A549 (cell line): ENCODE data around the gene C17orf107. TPM values are rescaled to one million over a fixed set of nuclear protein-coding genes. Genes with fewer than 3 reads are reported as not detected.

ENCODE experiments used
- ATAC-seq, 2 experiments: fragments of 200-7000 bp in 1 of 2; fragments of >200 bp in 1 of 2; cut with Nextera tagmentation in 1 of 2; cut with Tn5 transposase in 1 of 2; 3 replicates each; pipeline versions ENCODE4 v1.8.0 to v1.9.1; 2018 to 2020; ENCODE audit warnings: mild to moderate bottlenecking in 1 of 2, moderate library complexity in 1 of 2
- CTCF ChIA-PET: fragments of 300-600 bp; sonication (Branson Sonifier 250); formaldehyde crosslinking; extraction: SDS; loops from one replicate; lab custom pipeline; 2021; ENCODE audit warnings: antibody characterized with exemption, inconsistent platforms; lab: Yijun Ruan, JAX
- POLR2A ChIA-PET: fragments of 350-600 bp; formaldehyde crosslinking; extraction: SDS; loops from one replicate; lab custom pipeline; 2021; ENCODE audit warnings: antibody characterized with exemption, inconsistent platforms; lab: Yijun Ruan, JAX
- DNase-seq, 2 experiments: peaks; one replicate each; pipeline versions ENCODE4 v3.0.0 to v3.0.0-alpha.2; 2011 to 2016; ENCODE audit warnings: low read depth in 1 of 2, low spot score in 1 of 2
- FAIRE-seq: peaks from 2 replicates; lab custom pipeline; 2011; peaks lifted over from hg19 to GRCh38; lab: Jason Lieb, UNC
- H3K27ac ChIP-seq, 2 experiments: fragments of >200 bp; sonication (Bioruptor Twin); formaldehyde crosslinking; 3 replicates each; pipeline ENCODE4 v1.5.1; 2016 to 2017
- H3K4me1 ChIP-seq: fragments of >200 bp; sonication (Bioruptor Twin); formaldehyde crosslinking; 3 replicates; pipeline ENCODE4 v1.6.1; 2016
- H3K4me2 ChIP-seq: fragments of >200 bp; sonication (Bioruptor Twin); formaldehyde crosslinking; 3 replicates; pipeline ENCODE4 v1.6.1; 2016
- H3K4me3 ChIP-seq: fragments of >200 bp; sonication (Bioruptor Twin); formaldehyde crosslinking; 3 replicates; pipeline ENCODE4 v1.5.1; 2016
- H3K9me3 ChIP-seq: fragments of >200 bp; sonication (Bioruptor Twin); formaldehyde crosslinking; 3 replicates; pipeline ENCODE4 v1.6.1; 2016
- BCL3 ChIP-seq: fragments of >200 bp; sonication (Bioruptor Twin); formaldehyde crosslinking; IDR thresholded peaks from 3 replicates; pipeline ENCODE4 v1.6.1; 2016
- BHLHE40 ChIP-seq: IDR thresholded peaks from 2 replicates; pipeline ENCODE4 v1.6.1; 2012; ENCODE audit warnings: low read depth, low read length, inconsistent platforms
- CBX2 ChIP-seq: fragments of 200-600 bp; sonication (generic); IDR thresholded peaks from 2 replicates; pipeline ENCODE4 v1.6.1; 2016; ENCODE audit warnings: low read depth, mild to moderate bottlenecking, borderline replicate concordance
- EHF ChIP-seq: fragments of 250-450 bp; sonication (Bioruptor Pico); IDR thresholded peaks from 2 replicates; pipeline ENCODE4 v1.5.0; 2020; ENCODE audit warnings: mild to moderate bottlenecking
- ELK1 ChIP-seq: fragments of 150-350 bp; IDR thresholded peaks from 2 replicates; pipeline ENCODE4 v1.6.1; 2014; ENCODE audit warnings: low read depth, mild to moderate bottlenecking, low read length
- FOSB ChIP-seq: fragments of 250-450 bp; sonication (Bioruptor Pico); IDR thresholded peaks from 2 replicates; pipeline ENCODE4 v1.5.0; 2020; ENCODE audit warnings: mild to moderate bottlenecking, moderate library complexity
- FOSL2 ChIP-seq, 2 experiments: fragments of 450-650 bp in 1 of 2; fragments of >200 bp in 1 of 2; sonication (Bioruptor Twin) in 1 of 2; formaldehyde crosslinking; IDR thresholded peaks; 2 replicates each; pipeline versions ENCODE4 v1.5.0 to v1.6.1; 2016 to 2020; ENCODE audit warnings: mild to moderate bottlenecking in 1 of 2, moderate library complexity in 1 of 2
- HOXB5 ChIP-seq: fragments of 250-450 bp; sonication (Bioruptor Pico); IDR thresholded peaks from 2 replicates; pipeline ENCODE4 v1.5.0; 2020; ENCODE audit warnings: mild to moderate bottlenecking, moderate library complexity
- KDM5A ChIP-seq: fragments of 200-600 bp; sonication (generic); IDR thresholded peaks from 2 replicates; pipeline ENCODE4 v1.6.1; 2016; ENCODE audit warnings: antibody characterized with exemption, mild to moderate bottlenecking
- MAFK ChIP-seq: fragments of 450-650 bp; IDR thresholded peaks from 2 replicates; pipeline ENCODE4 v1.6.1; 2014; ENCODE audit not compliant: partially characterized antibody
- MYC ChIP-seq: IDR thresholded peaks from 2 replicates; pipeline ENCODE4 v1.6.1; 2012; ENCODE audit warnings: mild to moderate bottlenecking, inconsistent platforms, low read length, improper control_type of control experiment, borderline replicate concordance
- NPAS2 ChIP-seq: fragments of 250-450 bp; sonication (Bioruptor Pico); IDR thresholded peaks from 2 replicates; pipeline ENCODE4 v1.8.0; 2022; ENCODE audit warnings: mild to moderate bottlenecking, moderate library complexity, borderline replicate concordance
- NR3C1 ChIP-seq: fragments of >200 bp; sonication (Bioruptor Twin); formaldehyde crosslinking; IDR thresholded peaks from 3 replicates; pipeline ENCODE4 v1.6.1; 2017
- PHF8 ChIP-seq: fragments of 200-600 bp; sonication (generic); IDR thresholded peaks from 2 replicates; pipeline ENCODE4 v1.6.1; 2016; ENCODE audit warnings: low read depth, mild to moderate bottlenecking, antibody characterized with exemption, moderate library complexity, borderline replicate concordance
- POLR2A ChIP-seq: IDR thresholded peaks from 2 replicates; pipeline ENCODE4 v1.6.1; 2012; ENCODE audit warnings: mild to moderate bottlenecking, low read length
- RAD21 ChIP-seq, 2 experiments: fragments of >200 bp in 1 of 2; sonication (Bioruptor Twin) in 1 of 2; formaldehyde crosslinking in 1 of 2; IDR thresholded peaks in 1 of 2; conservative IDR thresholded peaks in 1 of 2; 2 replicates in 1 of 2; 3 replicates in 1 of 2; pipeline ENCODE4 v1.6.1; 2012 to 2018; ENCODE audit warnings: inconsistent platforms in 1 of 2
- RCOR1 ChIP-seq: fragments of 150-350 bp; IDR thresholded peaks from 2 replicates; pipeline ENCODE4 v1.6.1; 2014; ENCODE audit warnings: antibody characterized with exemption, low read length, low read depth
- REST ChIP-seq: fragments of 200-600 bp; sonication (generic); IDR thresholded peaks from 2 replicates; pipeline ENCODE4 v1.6.1; 2016; ENCODE audit warnings: antibody characterized with exemption, mild to moderate bottlenecking, moderate library complexity
- RNF2 ChIP-seq: fragments of 200-600 bp; sonication (generic); IDR thresholded peaks from 2 replicates; pipeline ENCODE4 v1.6.1; 2016; ENCODE audit warnings: low read depth, mild to moderate bottlenecking, antibody characterized with exemption, moderate library complexity, borderline replicate concordance
- ZFP36 ChIP-seq: fragments of 450-650 bp; IDR thresholded peaks from 2 replicates; pipeline ENCODE4 v1.6.1; 2014; ENCODE audit warnings: borderline replicate concordance; ENCODE audit not compliant: partially characterized antibody
- WGBS: methylation state at CpG from one replicate; pipeline ENCODE4 v1.1.6; 2017; ENCODE audit errors: missing lambda C conversion rate; 5-methylcytosine and 5-hydroxymethylcytosine counted together
- polyA plus RNA-seq, 4 experiments: library from polyadenylated mRNA; depleted of rRNA in 3 of 4; stranded (reverse); fragments of >200 nt; fragmentation: RNase III in 1 of 4; extraction: RNeasy Plus Mini Kit Qiagen cat#74134 plus additional on column Dnase treatment in 1 of 4; gene quantifications; 2 replicates in 3 of 4; 3 replicates in 1 of 4; pipeline ENCODE4 v1.2.3, GENCODE V29; 2011 to 2017

Gene C17orf107
- polyA plus RNA-seq, 2 of the 4 experiments (the other 2 are of a cell fraction): 0.13 to 0.30 TPM

- peak; percentile 93 for TF ChIP-seq FOSB (CRISPR knock-in tag)
Measured at GRCh38 chr17:4945176-4945943, 46.0 kb downstream of the C17orf107 start (continued).

GRCh38 chr17:4945944-4946280 lies 46.6 kb downstream of the C17orf107 start:
- H3K27ac ChIP-seq: peak overlapping the region; percentile 99
- WGBS: 4% methylated on average over 4 of the region's 4 CpGs
- peaks cover 59% of the 10 kb centered on the region for H3K4me1 ChIP-seq
- H3K4me2 ChIP-seq: peak overlapping the region; percentile 99
- ATAC-seq (no peak), FAIRE-seq (no peak), DNase-seq (no peak)
- H3K4me3 ChIP-seq: peak overlapping the region; percentile 98
- POLR2A ChIA-PET: interaction anchor here (5.3 kb wide), 1 partner anchor 21 kb away, joined by 67 read pairs; the partner anchor contains the start of gene SPAG7
- H3K9me3 ChIP-seq: no peaks in the 10 kb centered on the region
- TF ChIP-seq ZFP36 (no peak), REST (no peak), BCL3 (no peak), FOSL2 (IDR thresholded peaks at IDR 0.05) (no peak), FOSL2 (CRISPR knock-in tag; IDR thresholded peaks at IDR 0.05) (no peak), NPAS2 (no peak), ELK1 (no peak), RNF2 (no peak), EHF (no peak), MYC (no peak), KDM5A (no peak), BHLHE40 (no peak), MAFK (no peak), POLR2A (no peak), RCOR1 (no peak), PHF8 (no peak), HOXB5 (no peak), CBX2 (no peak), NR3C1 (no peak), RAD21 (conservative IDR thresholded peaks at IDR 0.05 in 1 of 2, IDR thresholded peaks at IDR 0.05 in 1 of 2) (no peak)
- CTCF ChIA-PET: interaction anchor here (1.4 to 3.7 kb wide), 4 partner anchors 16 to 41 kb away, joined by 4 to 17 read pairs (median 8); partner anchors contain the start of genes CAMTA2 and SPAG7
